Measurements from ENCODE around the gene MTR. TPM values are rescaled to one million over a fixed set of nuclear protein-coding genes. Genes with fewer than 3 reads are reported as not detected.

Gene MTR
- total RNA-seq, 4 donors from 2014 or later, result 43.2 to 78.3 (median 47.0) TPM

- no peak for DNase-seq
- no peaks in the 10 kb centered on the region for H3K27me3 ChIP-seq
- no peaks in the 10 kb centered on the region for H3K36me3 ChIP-seq
- TF ChIP-seq POLR2A (IDR thresholded peaks at IDR 0.05) (no peak), CTCF (IDR thresholded peaks at IDR 0.05) (no peak)
- intact Hi-C loops (cut with DNase I), result no loop called here
- WGBS, 2 donors, result 88 to 95% methylated on average over 5 of the region's 5 CpGs
- no peaks in the 10 kb centered on the region for H3K9me3 ChIP-seq
- H3K4me1 ChIP-seq, result peaks cover 0 to 2% of the 10 kb centered on the region in 2 donors
- no peak overlapping the region for H3K27ac ChIP-seq
- H3K4me3 ChIP-seq (replicated peaks in 1 of 3), result no peak overlapping the region
Observed at GRCh38 chr1:236761397-236762132, 33.5 kb upstream of the MTR start.

GRCh38 chr1:236762410-236762809 is 32.7 kb upstream of the MTR start:
- intact Hi-C loops (cut with DNase I), result no loop called here
- Histone ChIP-seq H3K27ac (no peak overlapping the region), H3K9me3 (no peaks in the 10 kb centered on the region), H3K27me3 (no peaks in the 10 kb centered on the region), H3K36me3 (no peaks in the 10 kb centered on the region), H3K4me3 (replicated peaks in 1 of 3) (no peak overlapping the region), H3K4me1 (peaks cover 0 to 8% of the 10 kb centered on the region in 2 donors)
- 87 to 92% methylated on average over 15 of the region's 15 CpGs for WGBS, 2 donors
- no peak for TF ChIP-seq CTCF (IDR thresholded peaks at IDR 0.05)
- no peak for DNase-seq

- Histone ChIP-seq H3K27me3 (no peaks in the 10 kb centered on the region), H3K27ac (no peak overlapping the region), H3K9me3 (no peaks in the 10 kb centered on the region), H3K36me3 (no peaks in the 10 kb centered on the region), H3K4me3 (replicated peaks in 1 of 3) (no peak overlapping the region), H3K4me1 (peaks cover 0 to 15% of the 10 kb centered on the region in 2 donors)
- no peak for DNase-seq
- intact Hi-C loops (cut with DNase I), result no loop called here
- TF ChIP-seq CTCF (IDR thresholded peaks at IDR 0.05) (no peak), POLR2A (IDR thresholded peaks at IDR 0.05) (no peak)
- WGBS, 2 donors, result 85 to 92% methylated on average over 6 of the region's 6 CpGs
Observed at GRCh38 chr1:236765831-236766230, 29.3 kb upstream of the MTR start.

GRCh38 chr1:236766506-236766905 is 28.6 kb upstream of the MTR start:
- no peaks in the 10 kb centered on the region for H3K9me3 ChIP-seq
- intact Hi-C loops (cut with DNase I), result no loop called here
- H3K4me3 ChIP-seq (replicated peaks in 1 of 3), result no peak overlapping the region
- WGBS, 2 donors, result 42 to 49% methylated on average over 3 of the region's 3 CpGs
- no peaks in the 10 kb centered on the region for H3K36me3 ChIP-seq
- DNase-seq, result peak; percentile 25 to 29
- TF ChIP-seq POLR2A (IDR thresholded peaks at IDR 0.05) (no peak), CTCF (IDR thresholded peaks at IDR 0.05) (no peak)
- H3K27ac ChIP-seq, result no peak overlapping the region
- H3K4me1 ChIP-seq, result peaks cover 0 to 15% of the 10 kb centered on the region in 2 donors
- no peaks in the 10 kb centered on the region for H3K27me3 ChIP-seq

- H3K4me1 ChIP-seq, result peaks cover 0 to 15% of the 10 kb centered on the region in 2 donors
- peak; percentile 49 to 64 for DNase-seq
- H3K4me3 ChIP-seq (replicated peaks in 1 of 3), result no peak overlapping the region
- H3K36me3 ChIP-seq, result no peaks in the 10 kb centered on the region
- TF ChIP-seq POLR2A (IDR thresholded peaks at IDR 0.05) (no peak), CTCF (IDR thresholded peaks at IDR 0.05) (no peak)
- intact Hi-C loops (cut with DNase I), result no loop called here
- 43 to 48% methylated on average over 6 of the region's 6 CpGs for WGBS, 2 donors
- H3K27ac ChIP-seq, result no peak overlapping the region
- no peaks in the 10 kb centered on the region for H3K27me3 ChIP-seq
- H3K9me3 ChIP-seq, result no peaks in the 10 kb centered on the region
Observed at GRCh38 chr1:236767276-236767675, 27.8 kb upstream of the MTR start.

Measured in thyroid gland (tissue), 4 donors.